Measurements from ENCODE around the gene HSPB8.

HSPB8 gene

GRCh38 chr12:119169150-119169549, 9.6 kb upstream of the HSPB8 start:
- no peak for DNase-seq (ENCODE audit: extremely low read depth in 1 of 2, low read depth in 1 of 2)

GRCh38 chr12:119171291-119171690, 7.4 kb upstream of the HSPB8 start:
- DNase-seq (ENCODE audit: extremely low read depth in 1 of 2, low read depth in 1 of 2): no peak

- no peak for DNase-seq (ENCODE audit: extremely low read depth in 1 of 2, low read depth in 1 of 2)
Measured at GRCh38 chr12:119171691-119172425, 6.9 kb upstream of the HSPB8 start.

- no peak for DNase-seq (ENCODE audit: extremely low read depth in 1 of 2, low read depth in 1 of 2)
Measured at GRCh38 chr12:119175081-119175480, 3.6 kb upstream of the HSPB8 start.

- no peak for DNase-seq (ENCODE audit: extremely low read depth in 1 of 2, low read depth in 1 of 2)
Measured at GRCh38 chr12:119176267-119177055, 2.3 kb upstream of the HSPB8 start.

- no peak for DNase-seq (ENCODE audit: extremely low read depth in 1 of 2, low read depth in 1 of 2)
Measured at GRCh38 chr12:119177056-119177325, 1.7 kb upstream of the HSPB8 start.

- no peak for DNase-seq (ENCODE audit: extremely low read depth in 1 of 2, low read depth in 1 of 2)
Measured at GRCh38 chr12:119177724-119178380, 879 bp upstream of the HSPB8 start.

GRCh38 chr12:119179335-119180021, 747 bp downstream of the HSPB8 start:
- DNase-seq (ENCODE audit: extremely low read depth in 1 of 2, low read depth in 1 of 2): no peak

GRCh38 chr12:119180380-119181040, 1.8 kb downstream of the HSPB8 start:
- DNase-seq (ENCODE audit: extremely low read depth in 1 of 2, low read depth in 1 of 2): no peak

- DNase-seq (ENCODE audit: extremely low read depth in 1 of 2, low read depth in 1 of 2): no peak
Measured at GRCh38 chr12:119181202-119181601, 2.5 kb downstream of the HSPB8 start.

- DNase-seq (ENCODE audit: extremely low read depth in 1 of 2, low read depth in 1 of 2): no peak
Measured at GRCh38 chr12:119181944-119182343, 3.2 kb downstream of the HSPB8 start.

- no peak for DNase-seq (ENCODE audit: extremely low read depth in 1 of 2, low read depth in 1 of 2)
Measured at GRCh38 chr12:119182701-119183493, 4.2 kb downstream of the HSPB8 start.

GRCh38 chr12:119183942-119184695, 5.4 kb downstream of the HSPB8 start:
- DNase-seq (ENCODE audit: extremely low read depth in 1 of 2, low read depth in 1 of 2): no peak

- DNase-seq (ENCODE audit: extremely low read depth in 1 of 2, low read depth in 1 of 2): no peak
Measured at GRCh38 chr12:119195256-119195655, 16.5 kb downstream of the HSPB8 start.

GRCh38 chr12:119198440-119198839, 19.7 kb downstream of the HSPB8 start:
- DNase-seq (ENCODE audit: extremely low read depth in 1 of 2, low read depth in 1 of 2): no peak

GRCh38 chr12:119200601-119201000, 21.9 kb downstream of the HSPB8 start:
- DNase-seq (ENCODE audit: extremely low read depth in 1 of 2, low read depth in 1 of 2): no peak

GRCh38 chr12:119201789-119202543, 23.2 kb downstream of the HSPB8 start:
- DNase-seq (ENCODE audit: extremely low read depth in 1 of 2, low read depth in 1 of 2): no peak

- DNase-seq (ENCODE audit: extremely low read depth in 1 of 2, low read depth in 1 of 2): no peak
Measured at GRCh38 chr12:119202544-119202943, 23.8 kb downstream of the HSPB8 start.

- DNase-seq (ENCODE audit: extremely low read depth in 1 of 2, low read depth in 1 of 2): no peak
Measured at GRCh38 chr12:119204131-119204530, 25.4 kb downstream of the HSPB8 start.
